Measurements from ENCODE around the gene SPDYE4.

SPDYE4 gene

DNA sequence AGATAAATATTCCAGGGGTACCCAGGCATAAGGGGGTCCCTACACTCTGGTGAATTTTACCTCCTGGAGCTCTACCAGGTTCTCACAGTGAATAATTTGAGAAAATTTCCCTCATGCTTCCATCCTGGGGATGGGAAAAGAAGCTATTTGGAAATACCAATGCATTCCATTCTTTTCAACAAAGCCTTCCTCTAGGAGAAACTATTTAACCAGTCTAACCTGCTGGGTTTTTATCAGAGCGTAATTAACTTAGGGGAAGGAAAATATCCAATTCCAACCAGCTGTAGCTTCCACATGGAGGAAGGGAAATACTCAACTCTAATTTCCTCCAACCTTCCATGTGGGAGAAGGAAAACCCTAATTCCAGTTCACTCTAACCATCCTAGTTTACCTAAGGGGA, 23.8 kb upstream of the SPDYE4 start:
- DNase-seq, result no peak

DNA sequence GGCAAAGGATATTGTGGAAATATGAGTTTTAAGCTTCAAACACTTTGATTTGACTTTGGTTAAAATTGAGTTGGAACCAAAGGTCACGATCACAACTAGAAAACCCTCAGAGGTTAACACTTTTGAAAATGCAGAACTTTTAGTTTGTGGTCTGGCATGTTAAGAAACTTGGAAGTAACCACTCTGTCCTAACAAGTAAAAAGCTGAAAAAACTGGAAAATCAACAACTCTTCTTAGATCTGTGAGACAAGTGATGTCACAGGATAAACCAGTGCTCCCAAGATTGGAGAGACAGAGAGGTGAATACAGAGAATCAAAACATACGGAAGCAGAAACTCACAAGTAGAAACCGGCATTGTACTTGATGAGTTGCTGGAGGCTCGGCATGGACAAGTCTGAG, 23.4 kb upstream of the SPDYE4 start:
- no peak for DNase-seq

DNA sequence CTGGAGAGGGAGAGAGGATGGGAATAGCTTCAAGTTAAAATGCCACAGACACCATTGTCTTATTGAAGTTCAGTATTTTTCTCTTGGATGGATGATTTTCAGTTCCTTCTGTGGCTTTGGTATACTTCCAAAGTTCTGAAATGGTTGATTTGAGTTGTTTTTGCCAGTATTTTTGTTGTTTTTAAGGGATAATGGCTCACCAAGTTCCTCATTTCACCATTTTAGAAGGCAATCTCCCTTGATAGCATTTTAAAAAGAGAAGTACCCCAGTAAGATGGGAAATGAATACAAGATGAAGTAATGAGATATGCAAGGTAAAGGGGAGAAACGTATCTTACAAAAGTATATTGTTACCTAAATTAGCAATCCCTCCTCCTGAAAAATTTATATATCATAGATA, 18.5 kb upstream of the SPDYE4 start:
- DNase-seq, result no peak

DNA sequence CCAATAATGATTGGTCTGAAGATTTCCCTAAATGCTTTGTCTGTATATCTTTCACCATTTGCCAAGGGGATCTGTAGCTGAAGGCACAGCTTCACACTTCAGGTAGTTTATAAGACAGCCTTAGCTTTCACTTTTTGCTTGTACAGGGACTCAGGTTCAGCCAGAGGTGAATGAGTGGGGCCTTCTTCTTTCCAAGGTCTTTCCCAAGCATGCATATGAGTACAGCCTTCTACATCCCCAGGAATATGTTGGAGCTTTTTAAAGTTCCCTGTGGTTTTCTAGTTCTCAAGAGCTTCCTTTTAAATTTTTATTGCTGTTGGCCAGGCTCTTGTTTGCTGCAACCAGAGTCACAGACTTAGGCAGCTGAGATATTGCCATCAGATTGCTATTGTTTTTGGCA, 17.9 kb upstream of the SPDYE4 start:
- DNase-seq, result no peak

DNA sequence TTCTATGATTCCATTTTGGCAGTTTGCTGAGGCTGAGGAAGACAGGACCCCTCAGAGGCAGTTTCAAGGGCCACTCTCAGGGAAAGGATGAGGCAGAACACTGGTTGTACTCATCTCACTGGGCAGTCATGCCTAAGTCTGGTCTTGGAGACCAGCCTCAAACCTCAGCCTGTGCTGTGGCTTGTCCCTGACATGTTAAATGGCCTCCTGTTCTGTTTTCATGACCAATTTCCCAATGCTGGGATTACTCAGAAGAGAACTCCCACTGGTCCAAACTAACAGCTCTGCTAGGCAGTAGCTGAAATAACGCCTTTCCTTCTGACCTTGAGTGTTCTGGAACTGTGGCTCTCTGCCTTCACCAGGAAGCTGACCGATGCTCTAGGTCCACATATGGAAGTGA, 8.4 kb upstream of the SPDYE4 start:
- DNase-seq, result no peak

DNA sequence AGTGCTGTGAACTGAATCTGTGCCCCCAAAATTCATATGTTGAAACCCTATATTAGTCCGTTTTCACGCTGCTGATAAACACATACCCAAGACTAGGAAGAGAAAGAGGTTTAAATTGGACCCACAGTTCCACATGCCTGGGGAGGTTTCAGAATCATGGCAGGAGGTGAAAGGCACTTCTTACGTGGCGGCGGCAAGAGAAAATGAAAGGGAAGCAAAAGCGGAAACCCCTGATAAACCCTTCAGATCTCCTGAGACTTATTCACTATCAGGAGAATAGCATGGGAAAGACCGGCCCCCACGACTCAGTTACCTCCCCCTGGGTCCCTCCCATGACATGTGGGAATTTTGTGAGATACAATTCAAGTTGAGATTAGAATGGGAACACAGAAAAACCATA, 3.7 kb upstream of the SPDYE4 start:
- no peak for DNase-seq

DNA sequence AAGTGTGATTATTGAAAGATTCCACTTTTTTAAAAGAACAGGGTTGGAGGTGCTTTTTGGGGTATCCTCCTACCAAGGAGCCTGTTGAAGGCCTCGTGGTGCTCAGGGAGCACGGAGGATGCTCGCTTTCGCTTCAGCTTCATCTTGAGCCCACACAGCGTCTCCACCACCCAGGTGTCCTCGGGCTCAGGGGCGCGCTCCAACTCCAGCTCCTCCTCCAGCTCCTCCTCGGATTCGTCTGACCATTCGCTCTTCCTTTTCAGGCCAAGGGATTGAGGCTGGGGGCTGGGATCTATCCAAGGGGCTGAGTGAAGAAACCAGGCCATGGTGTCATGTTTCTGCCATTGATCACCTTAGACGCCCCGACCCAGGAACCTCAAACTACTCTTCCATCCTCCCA, 1.2 kb downstream of the SPDYE4 start:
- no peak for DNase-seq

DNA sequence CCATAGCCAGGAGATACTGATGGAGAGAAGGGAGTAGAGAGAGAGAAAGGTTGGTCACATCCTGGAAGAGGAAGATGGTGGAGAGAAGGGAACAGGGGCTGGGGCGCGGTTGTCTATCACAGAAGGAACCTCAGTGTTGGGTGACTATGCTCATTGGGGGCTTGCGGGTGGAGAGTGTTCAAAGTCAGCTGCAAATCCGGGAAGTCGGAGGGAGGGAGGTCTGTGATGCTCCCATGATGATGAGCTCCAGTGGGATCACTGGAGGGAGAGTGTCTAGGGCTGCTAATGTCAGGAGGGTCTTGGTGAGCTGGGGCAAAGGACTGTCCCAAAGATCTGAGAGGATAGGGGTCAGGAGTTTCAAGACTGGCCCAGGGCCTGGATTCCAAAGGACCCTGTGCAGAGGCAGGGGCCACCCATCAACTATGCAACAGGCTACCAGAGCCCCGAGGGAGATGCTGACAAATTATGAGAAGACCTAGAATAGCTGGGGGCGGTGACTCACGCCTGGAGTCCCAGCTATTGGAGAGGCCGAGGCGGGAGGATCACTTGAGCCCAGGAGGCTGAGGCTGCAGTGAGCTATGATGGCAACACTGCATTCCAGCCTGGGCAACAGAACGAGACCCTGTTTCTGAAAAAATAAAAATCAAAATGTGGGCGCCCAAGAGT, 2.6 kb downstream of the SPDYE4 start:
- no peak for DNase-seq

DNA sequence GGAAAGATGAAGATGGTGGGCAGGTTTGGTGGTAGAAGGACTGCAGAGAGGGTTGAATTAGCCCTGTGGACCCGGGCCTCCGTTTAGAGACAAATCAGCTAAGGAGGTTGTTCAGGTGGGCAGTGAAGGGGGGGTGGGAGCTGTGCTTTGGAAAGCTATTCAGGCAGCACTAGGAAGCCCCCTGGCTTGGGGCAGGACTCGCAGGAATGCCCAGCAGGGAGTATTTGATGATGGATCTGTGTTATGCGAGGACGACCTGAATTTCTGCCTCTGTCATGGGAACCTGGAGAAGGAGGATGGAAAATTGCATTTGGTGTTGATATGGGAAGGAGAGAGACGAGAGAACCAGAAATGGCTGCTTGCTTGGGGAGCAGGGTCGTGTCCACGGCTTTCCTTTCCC, 3.5 kb downstream of the SPDYE4 start:
- DNase-seq, result no peak

DNA sequence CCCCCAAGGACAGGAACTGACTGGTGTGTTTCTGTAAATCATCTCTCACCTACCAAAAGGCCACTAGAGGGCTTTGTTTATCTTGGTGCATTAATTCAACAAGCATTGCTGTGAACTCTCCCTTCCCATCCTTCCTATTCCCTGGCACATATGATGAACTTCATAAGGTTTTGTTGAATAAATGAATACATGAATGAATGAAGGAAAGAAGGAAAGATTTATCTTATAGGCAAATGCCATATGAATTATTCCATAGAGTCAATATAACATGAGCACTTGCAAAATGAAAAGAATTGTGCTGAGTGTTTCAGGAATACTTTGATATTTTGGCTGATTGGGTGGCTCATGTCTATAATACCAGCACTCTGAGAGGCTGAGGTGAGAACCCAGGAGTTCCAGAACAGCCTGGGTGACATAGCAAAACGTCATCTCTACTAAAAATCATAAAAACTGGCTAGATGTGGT, 4.3 kb downstream of the SPDYE4 start:
- no peak for DNase-seq

DNA sequence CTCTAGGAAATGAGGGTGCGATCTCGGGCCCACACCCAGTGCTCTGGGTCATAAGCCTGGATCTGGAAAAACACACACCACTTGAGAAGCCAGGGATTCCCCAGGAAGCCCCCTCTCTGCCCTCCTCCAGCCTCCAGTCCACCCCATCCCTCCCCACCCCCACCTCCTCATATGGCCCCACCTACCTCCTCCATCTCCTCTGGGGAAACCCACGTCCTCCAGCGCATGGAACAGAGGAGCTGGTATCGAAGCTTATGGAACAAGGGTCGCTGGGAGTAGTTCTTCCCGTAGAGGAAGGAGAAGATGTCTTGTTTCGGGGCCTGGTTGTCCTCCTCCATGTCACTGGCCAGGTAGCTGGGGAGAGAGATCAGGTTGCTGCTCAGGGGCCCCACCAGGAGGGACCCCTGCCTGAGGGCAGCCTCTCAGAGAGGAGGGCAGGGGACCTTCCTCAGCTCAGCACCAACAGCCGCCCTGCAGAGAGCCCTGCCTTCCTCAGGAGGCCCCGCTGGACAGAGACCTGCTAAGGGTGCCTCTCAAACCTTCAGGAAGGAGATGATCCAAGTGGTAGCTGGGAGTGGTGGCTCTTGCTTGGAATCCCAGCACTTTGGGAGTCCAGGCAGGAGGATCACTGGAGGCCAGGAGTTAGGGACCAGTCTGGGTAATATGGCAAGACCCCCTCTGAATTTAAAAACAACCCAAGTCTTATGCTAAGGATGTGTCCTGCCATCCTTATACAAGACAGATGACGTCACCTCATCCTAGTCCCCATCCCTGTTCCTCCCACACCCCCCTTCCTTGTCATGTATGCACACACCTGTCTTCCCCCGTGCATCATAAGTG, 5.0 kb downstream of the SPDYE4 start:
- DNase-seq, result no peak

DNA sequence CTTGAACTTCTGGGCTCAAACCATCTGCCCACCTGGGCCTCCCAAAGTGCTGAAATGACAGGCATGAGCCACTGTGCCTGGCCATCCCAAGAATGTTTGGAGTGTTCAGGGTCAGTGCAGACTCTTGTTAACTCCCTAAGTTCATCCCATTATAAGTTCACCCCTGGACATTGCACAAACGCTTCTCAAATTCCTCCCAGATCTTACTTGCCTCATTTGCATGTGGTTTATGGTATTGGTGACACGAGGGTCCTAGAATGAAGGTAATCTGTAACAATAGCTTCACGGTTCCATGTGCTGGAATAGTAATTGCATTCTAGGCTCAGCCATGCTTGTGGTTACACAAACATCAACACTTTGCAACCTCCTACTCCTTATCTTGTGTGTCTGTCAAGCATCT, 8.7 kb downstream of the SPDYE4 start:
- DNase-seq, result no peak

DNA sequence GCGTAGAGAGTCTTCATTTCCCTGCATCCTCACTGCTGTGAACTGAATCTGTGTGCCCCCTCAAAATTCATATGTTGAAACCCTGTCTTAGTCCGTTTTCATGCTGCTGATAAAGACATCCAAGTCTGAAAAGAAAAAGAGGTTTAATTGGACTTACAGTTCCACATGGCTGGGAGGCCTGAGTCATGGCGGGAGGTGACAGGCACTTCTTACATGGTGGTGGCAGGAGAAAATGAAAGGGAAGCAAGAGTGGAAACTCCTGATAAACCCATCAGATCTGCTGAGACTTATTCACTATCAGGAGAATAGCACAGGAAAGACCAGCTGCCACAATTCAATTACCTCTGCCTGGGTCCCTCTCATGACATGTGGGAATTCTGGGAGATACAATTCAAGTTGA, 10.6 kb downstream of the SPDYE4 start:
- no peak for DNase-seq

DNA sequence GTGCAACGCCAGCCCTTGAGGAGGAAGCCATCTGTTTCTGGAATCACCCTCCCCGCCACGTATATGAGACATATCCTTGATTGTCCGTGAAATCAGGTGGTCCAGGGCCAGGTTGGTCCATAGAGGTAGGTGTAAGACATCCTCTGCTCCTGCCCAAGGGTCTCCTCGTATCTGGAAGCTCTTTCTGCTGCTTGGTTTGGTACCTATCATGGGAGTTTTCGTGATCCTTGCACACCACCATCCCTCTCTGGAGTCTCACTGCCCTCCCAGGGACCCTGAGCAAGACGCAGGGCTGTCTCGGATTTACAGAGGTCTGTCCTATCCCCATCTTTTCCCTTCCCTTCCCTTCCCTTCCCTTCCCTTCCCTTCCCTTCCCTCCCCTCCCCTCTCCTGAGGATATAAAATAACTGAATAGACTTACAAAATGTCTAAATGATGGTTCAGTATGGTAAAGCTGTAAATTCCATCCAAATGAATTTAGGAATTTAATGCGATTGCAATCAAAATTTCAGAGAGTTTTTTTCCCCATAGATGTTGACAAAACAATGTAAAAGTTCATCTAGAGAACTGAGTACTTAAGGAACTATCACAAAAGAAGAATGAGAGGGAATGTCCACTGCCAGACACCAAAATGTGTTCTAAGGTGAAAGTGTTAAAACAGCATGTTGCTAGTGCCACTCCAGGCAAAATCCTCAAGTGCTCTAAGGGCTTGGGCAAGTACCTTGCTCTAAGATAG, 11.7 kb downstream of the SPDYE4 start:
- DNase-seq, result no peak

DNA sequence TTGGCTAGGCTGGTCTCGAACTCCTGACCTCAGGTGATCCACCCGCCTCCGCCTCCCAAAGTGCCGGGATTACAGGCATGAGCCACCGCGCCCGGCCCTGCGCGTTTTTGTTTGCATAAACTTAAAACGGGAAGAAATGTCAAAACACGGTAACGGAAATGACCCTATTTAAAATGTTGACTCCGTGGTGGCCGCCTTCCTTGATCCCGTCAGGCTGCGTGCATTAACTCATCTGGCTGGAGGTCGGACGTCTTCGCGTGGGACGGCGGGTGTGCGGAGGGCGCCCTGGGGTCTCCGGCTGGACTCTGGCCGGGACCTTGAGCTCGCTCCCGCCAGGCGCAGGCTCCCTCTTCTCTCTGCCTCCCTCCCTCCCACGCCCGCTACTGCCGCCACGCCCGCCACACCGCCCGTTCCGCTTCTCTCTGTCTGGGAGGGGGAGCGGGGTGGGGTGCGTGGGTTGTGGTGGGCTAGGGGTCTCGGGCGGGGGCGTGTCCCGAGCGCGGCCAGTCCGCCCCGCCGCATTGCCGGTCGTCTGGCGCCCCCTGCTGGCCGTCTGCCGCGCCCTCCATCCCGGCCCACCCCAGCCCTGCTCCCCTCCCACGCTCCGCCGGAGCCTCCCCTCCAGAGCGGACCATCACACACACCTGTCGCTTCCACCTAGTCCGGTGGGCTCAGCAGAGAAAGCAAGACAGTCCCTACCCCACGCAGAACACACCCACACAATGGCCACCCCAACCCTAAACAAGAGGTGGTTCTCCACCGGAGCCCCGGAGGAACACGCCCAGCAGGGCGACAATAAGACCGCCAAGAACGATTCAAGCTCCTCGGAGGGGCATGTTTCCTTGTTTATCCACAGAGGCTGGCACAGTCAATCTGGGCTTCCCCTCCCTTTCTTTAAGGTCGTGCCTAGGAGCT, 12.5 kb downstream of the SPDYE4 start:
- no peak for DNase-seq

DNA sequence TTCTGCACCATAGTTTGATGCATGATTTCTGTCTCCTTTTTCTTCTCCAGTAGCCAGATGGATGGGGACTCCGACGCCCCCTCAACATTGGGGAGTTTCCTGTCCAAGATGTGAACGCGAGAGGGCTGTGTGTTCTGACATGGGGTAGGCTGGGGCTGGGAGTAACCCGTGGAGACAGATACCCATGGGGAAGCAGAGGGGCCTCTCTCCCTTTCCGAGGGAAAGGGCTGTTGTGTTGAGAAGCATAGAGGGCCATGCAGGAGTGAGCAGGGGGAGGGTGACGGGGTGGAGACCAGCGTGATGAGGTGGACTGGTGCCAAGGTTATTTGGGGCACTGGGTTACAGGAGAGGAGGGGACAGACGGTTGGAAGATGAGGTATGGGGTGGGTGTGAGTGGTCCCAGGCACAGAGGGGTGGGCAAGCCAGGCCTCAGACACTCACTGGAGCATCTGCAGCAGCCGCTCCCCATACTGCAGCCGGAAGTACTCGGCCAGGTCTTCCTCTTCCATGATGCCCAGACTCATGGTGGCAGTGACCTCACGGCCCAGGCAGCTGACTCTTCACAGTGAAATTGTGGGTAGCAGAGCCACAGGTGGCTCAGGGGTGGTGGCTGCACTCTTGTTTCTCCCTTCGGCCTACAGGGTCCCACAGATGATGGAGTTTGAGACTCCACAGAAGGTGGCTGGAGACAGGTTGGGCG, 14.1 kb downstream of the SPDYE4 start:
- DNase-seq, result no peak

DNA sequence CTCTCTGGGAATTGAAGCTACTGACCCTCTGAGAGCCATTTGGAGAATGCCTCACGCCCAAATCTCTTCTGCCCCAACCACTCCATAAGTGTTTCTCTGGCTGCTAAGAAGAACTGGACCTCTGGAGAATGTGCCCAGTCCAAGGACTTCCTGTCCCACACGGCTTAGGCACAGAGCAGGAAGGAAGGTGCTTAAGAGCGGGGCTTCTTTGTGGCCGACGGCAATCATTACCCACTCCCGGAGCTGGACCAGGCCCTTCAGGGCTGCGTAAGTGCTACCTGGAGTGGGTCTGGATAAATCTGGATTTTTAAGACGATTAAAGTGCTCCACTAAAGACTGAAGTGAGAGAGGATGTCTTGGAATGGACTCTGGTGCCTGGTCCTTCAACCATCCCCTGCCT, 15.5 kb downstream of the SPDYE4 start:
- no peak for DNase-seq

DNA sequence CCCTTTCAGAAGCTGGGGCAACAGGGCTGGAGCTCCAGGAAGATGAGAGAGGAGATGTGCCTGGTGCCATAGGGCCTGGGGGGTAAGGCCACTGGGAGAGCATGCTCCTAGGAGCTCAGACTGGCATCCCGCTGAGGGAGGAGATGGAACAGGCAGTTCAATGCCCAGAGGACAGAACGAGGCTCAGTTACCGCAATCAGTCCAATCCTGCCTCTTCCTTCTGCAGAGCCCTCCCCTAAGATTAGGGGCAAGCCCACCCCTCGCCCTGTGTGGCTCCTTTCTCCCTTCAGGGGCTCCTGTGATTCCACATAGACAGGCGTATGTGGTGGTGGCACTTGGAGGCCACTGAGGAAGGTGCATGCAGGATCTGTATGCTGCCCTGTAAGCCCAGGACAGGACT, 16.1 kb downstream of the SPDYE4 start:
- DNase-seq, result no peak

DNA sequence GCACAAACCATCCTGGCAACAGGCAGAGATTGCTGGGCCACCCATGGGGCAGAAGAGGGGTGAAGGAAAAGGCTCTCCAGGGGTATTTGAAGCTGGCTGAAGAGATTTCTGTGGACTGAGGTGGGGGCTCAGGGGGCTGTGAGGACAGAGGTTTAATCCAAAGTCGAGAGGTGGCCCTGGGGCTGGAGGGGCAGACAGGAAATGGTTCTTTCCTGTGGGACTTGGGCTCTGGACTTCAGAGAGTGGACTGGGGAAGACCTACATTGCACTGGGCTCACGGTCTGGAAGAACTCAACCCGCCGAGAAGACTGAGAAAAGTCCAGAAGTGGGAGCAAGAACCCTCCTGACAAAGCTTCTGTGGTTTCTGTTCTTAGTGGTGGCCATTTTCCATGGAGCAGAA, 16.6 kb downstream of the SPDYE4 start:
- DNase-seq, result no peak

DNA sequence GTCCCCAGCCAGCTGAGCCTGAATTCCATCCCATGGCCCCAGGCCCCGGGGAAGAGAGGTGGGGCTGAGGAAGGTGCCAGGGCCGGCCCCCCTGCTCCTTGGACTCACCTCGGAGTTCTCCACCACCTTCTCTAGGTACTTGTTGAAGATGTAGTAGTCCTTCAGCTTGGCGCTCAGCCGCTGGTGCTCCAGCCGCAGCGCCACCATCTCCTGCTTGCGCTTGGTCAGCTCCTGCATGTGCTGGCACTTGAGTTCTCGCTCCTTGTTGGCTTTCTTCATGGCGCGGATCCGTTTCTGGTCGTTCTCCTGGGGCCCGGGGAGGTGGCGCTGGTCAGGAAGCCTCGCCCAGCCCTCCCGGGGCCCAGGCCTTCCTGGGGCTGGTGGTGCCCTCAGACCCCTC, 17.0 kb downstream of the SPDYE4 start:
- DNase-seq, result no peak

DNA sequence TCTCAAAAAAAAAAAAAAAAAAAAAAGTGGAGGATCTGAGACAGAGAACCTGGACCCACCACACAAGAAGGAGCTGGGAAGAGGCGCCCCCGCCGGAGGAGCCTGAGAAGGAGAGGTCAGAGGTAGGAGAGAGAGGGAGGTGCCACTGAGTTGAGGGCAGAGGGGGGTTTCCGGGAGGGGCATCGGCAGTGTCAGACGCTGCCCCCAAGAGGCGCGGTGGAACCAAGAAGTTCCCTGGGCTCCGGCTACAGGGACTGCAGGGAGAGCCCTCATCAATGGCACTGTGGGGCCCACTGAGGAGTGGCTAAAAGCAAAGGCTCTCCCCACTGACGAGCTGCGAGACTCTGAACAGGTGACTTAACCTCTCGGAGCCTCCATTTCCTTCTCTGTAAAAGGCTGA, 17.9 kb downstream of the SPDYE4 start:
- DNase-seq, result no peak

DNA sequence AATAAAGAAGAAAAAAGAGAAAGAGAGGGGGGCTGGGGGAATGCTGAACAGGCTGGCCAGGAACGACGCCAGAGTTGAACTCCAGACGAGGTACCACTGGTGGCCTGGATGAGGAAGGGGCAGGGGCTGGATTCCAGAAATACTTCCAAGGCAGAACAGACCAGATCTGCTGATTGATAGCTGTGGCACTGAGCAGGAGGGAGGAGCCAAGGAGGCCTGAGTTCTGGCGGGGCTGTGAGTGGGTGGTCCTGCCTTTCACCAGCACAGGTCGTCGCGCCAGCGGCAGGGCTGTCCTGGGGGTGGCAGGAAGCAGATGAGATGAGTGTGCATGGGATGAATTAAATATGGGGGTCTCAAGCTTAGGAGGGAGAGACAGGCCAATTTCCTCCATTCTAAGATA, 19.2 kb downstream of the SPDYE4 start:
- no peak for DNase-seq

Measured in NCI-H1417 treated with DMSO at 0.1 percent for 48 hours (cell line).